DMS53 treated with DMSO at 0.1 percent for 48 hours (cell line): ENCODE results near the gene ZNF189.

ENCODE experiments used
- DNase-seq: peaks from one replicate; lab custom pipeline; 2025; ENCODE audit not compliant: unreplicated experiment; lab: John Stamatoyannopoulos, UW

ZNF189 gene

GRCh38 chr9:101417977-101418376 is 19.3 kb downstream of the ZNF189 start:
- no peak for DNase-seq

- DNase-seq, result no peak
Observed at GRCh38 chr9:101418518-101419430, 20.1 kb downstream of the ZNF189 start.

DNA sequence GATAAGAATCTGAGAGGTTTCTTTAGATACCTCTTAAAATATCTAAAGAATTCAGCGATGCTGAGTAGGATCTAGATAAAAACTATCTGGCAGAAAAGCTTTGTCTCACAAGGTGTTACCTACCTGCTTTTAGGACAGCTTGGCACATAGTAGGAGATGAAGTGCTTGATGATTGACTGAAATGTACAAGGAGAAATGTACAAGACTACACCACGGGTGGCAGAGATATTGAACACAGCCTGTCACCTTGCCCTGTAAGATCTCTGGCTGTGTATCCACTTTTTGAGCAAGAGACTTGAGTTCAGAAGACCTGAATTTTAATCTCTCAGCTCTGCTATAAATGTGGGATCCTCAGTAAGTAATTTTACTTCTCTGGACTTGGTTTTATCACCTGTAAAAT is 21.2 kb downstream of the ZNF189 start:
- DNase-seq, result no peak

DNA sequence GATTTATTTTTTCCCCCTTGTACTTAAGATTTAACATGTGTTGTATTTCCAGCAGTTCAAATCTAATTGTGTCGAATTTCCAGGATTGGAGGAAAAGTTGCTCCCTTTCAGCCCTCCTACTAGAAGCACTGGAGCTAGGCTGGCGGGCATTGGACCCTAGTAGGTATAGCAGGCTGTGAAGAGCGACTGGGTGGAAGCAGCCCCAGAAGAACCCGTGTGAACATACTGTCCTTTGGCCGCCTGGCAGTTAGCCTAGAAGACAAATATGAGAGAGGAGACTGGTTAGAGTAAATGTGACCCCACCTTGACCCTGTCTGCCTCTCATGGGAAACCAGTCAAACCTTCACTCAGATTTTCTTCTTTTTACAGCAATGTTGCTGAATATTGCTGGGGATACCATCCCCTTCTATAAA is 23.0 kb downstream of the ZNF189 start:
- no peak for DNase-seq

DNA sequence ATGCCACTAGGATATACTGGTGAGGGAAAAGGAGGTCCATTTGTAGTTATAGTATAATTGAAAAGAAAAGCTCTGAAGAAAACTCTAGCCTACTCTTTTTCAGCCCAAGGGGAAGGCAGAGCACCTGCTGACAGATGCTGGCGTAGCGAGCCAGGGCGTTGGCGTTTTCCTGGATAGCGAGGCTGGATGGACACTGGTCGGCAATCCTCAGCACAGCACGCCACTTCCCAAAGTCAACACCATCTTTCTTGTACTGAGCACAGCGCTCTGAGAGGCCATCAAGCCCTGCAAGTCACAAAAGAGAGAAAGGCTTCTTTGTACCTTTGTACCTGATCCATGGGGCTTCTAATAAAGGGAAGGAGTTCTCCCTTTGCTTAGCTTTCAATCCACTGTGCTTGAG is 28.7 kb downstream of the ZNF189 start:
- DNase-seq, result no peak

DNA sequence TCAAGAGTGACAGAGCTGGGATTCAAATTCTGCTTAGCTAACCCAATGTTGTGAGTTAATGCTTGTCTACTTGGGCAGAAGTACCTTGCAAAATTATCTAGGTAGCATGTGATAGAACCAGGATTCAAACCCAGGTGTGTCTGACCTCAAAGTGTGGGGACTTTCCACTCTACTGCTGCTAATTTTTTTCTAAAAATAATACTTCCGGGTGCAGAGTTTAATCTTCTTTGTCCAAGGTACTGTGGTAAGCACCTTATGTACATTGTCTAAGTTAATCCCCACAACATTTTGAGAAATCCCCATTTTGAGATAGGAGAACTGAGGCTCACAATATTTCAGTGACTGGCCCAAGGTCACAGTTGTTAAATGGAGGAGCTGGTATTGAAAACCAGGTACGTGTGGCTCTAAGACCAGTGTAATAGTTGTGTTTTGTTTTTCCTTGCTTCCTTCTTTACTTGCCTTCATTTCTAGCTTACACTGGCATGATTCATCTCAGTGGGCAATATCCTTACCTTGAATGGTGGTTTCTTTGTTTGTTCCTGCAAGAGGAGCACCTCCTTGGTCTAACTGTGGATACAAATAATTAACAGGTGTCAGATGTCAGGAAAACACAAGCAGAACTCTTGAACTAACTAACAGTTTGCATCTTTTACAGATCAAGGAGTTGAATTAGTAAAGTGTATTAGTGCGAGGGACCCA is 29.5 kb downstream of the ZNF189 start:
- no peak for DNase-seq

GRCh38 chr9:101428909-101429308 is 30.3 kb downstream of the ZNF189 start:
- no peak for DNase-seq

GRCh38 chr9:101429736-101430135 is 31.1 kb downstream of the ZNF189 start:
- no peak for DNase-seq

DNA sequence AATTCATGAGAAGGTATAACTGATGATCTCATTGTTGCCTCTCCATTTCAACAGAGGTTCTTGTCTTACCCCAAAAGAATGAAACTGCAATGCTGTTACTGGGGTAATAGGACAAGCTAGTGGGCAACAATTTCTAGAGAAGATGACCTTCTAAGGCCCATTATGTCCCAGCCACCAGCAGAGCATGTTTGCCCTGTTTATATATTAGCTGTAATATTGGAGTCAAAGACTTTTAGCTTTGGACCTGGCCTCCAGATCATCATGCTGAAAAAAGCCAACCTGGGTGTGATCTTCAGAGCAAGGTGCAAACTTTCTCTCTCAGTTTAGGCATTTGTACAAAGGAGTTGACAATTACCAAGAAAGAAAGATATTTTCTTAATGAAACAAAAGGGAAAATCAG is 33.5 kb downstream of the ZNF189 start:
- DNase-seq, result no peak

GRCh38 chr9:101432740-101433139 is 34.1 kb downstream of the ZNF189 start:
- DNase-seq, result no peak

GRCh38 chr9:101433229-101433628 is 34.6 kb downstream of the ZNF189 start:
- DNase-seq, result no peak

DNA sequence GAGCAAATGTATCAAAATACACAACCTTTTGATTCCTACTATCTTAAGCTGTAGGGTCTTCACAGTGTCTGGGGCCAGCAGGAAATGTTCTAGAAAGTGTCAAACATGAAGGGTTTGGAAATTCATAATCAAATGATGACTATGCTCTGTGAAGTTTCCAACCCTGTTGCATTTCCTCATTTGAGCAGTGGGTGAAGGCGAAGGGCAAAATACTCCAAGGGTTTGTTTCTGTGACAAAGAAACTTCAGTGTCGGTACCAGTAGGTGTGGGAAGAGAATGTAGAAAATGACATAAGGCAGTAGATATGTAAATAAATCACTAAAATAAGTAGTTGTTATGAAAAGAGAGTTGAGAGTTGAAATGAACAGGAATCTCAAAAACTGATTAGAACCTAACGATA is 36.3 kb downstream of the ZNF189 start:
- no peak for DNase-seq

GRCh38 chr9:101435601-101436079 is 37.0 kb downstream of the ZNF189 start, which contains the start of gene ALDOB:
Gene ALDOB (minus strand): TSS chr9:101435774. CDS start chr9:101430887, 4,887 bp downstream.
- DNase-seq, result no peak

- DNase-seq, result no peak
Observed at GRCh38 chr9:101437806-101438232, 39.2 kb downstream of the ZNF189 start.

GRCh38 chr9:101438523-101438922 is 39.9 kb downstream of the ZNF189 start:
- no peak for DNase-seq

DNA sequence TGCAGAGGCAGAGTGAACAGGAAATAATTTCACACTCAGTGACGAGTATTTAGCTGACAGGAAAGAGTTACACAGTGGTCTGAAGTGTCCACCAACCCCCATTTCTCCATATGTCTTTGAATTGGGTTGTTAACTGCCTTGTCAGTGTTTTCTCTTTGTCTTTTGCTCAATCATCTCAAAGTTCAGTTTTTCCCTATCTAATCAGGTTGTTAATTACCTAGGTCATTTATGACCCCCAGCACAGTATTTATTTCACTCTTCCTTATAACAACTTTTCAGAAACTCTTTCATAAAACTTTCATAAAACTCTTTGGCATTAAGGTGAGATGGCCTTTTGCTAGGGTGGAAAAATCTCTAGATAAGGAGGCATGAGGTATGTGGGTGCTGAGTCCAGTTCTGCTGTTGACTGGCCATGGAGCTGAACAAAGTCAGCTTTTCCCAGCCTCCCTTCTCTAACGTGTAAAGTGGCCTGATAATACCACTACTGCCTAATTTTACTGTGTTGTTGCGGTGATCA is 42.1 kb downstream of the ZNF189 start:
- no peak for DNase-seq

DNA sequence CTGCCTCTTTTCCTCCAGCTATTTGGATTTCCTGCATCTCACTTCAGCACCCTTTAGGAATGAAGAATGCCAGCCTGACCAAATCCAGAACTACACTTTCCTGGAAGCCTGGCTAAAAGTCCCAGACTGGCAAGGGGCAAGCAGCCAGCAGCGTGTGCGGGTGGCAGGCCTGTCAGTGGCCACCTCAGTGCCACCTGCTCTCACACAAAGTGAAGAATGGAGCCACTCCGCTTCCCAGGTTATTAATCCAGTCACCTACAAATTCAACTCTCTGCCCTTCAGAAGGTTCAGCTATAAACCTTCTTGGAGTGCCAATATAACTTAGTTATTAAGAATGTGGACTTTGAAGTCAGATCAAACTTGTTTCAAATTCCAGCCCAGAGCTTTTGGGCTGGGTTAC is 43.7 kb downstream of the ZNF189 start:
- DNase-seq, result no peak

DNA sequence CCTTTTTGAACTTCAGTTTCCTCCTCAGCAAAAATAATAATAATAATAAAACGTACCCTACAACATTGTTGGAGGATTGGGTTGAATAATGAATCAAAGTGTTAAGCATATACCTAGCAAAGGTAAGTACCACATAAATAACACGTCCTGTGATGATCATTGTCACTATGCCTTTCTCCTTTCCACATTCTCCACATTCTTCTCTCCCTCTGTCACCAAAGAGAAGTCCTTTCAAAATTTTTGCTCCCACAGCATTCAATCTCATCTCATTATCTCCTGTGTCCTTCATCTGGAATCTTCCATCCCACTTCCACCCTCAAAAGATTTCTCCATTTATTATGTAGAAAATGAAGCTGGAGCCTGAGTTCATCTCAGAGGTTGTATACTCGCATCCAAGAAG is 44.1 kb downstream of the ZNF189 start:
- no peak for DNase-seq

GRCh38 chr9:101443364-101443771 is 44.7 kb downstream of the ZNF189 start:
- DNase-seq, result no peak

GRCh38 chr9:101445353-101446029 is 46.8 kb downstream of the ZNF189 start:
- no peak for DNase-seq

- DNase-seq, result no peak
Observed at GRCh38 chr9:101446732-101447131, 48.1 kb downstream of the ZNF189 start.
